PC-3 (cell line): ENCODE measurements around the gene TRABD2B. TPM values are rescaled to one million over a fixed set of nuclear protein-coding genes. Genes with fewer than 3 reads are reported as not detected.
A peak's percentile ranks its signal among the peaks of the same experiment; 100 is the strongest.

Experiments used
- ATAC-seq: fragments of 200-7000 bp; cut with Tn5 transposase; 2 replicates; pipeline ENCODE4 v1.9.1; 2020; ENCODE audit warnings: mild to moderate bottlenecking, moderate library complexity
- BruUV-seq: library from RNA; stranded (reverse); fragments of 400-500 nt; replicated peaks from 2 replicates; lab custom pipeline; 2021; lab: Mats Ljungman, UMichigan
- CTCF ChIA-PET: fragments of 300-600 bp; sonication (Branson Sonifier 250); formaldehyde crosslinking; loops from one replicate; lab custom pipeline; 2022; ENCODE audit warnings: antibody characterized with exemption; lab: Charles Lee
- POLR2A ChIA-PET: fragments of 300-600 bp; sonication (Branson Sonifier 250); formaldehyde crosslinking; loops from one replicate; lab custom pipeline; 2022; ENCODE audit warnings: antibody characterized with exemption; ENCODE audit not compliant: unreplicated experiment; lab: Charles Lee
- DNase-seq: peaks from one replicate; pipeline ENCODE4 v3.0.0-alpha.2; 2015
- H2AFZ ChIP-seq: fragments of 300-600 bp; sonication (generic); 2 replicates; pipeline ENCODE4 v1.6.0; 2016; ENCODE audit warnings: antibody characterized with exemption, low read length
- H3F3A ChIP-seq: fragments of 300-600 bp; sonication (generic); one replicate; pipeline ENCODE4 v1.6.0; 2017; ENCODE audit warnings: antibody characterized with exemption, low read length, control low read depth, mild to moderate bottlenecking; ENCODE audit not compliant: unreplicated experiment
- H3K27ac ChIP-seq: fragments of 300-600 bp; sonication (generic); 2 replicates; pipeline ENCODE4 v1.5.1; 2016; ENCODE audit warnings: mild to moderate bottlenecking, low read length
- H3K27me3 ChIP-seq: fragments of 300-600 bp; sonication (generic); 2 replicates; pipeline ENCODE4 v1.6.1; 2016; ENCODE audit warnings: low read length, mixed read lengths
- H3K36me3 ChIP-seq: fragments of 300-600 bp; sonication (generic); 2 replicates; pipeline ENCODE4 v1.6.1; 2016; ENCODE audit warnings: low read depth, mixed run types, low read length, mixed read lengths
- H3K4me1 ChIP-seq: fragments of 300-600 bp; sonication (generic); 2 replicates; pipeline ENCODE4 v1.5.1; 2016; ENCODE audit warnings: low read length; ENCODE audit not compliant: insufficient read depth
- H3K4me2 ChIP-seq: fragments of 300-600 bp; sonication (generic); 2 replicates; pipeline ENCODE4 v1.6.0; 2016; ENCODE audit warnings: low read length
- H3K4me3 ChIP-seq: fragments of 300-600 bp; sonication (generic); 2 replicates; pipeline ENCODE4 v1.5.1; 2016; ENCODE audit warnings: mild to moderate bottlenecking, low read length, mixed read lengths
- H3K79me2 ChIP-seq: fragments of 300-600 bp; sonication (generic); 2 replicates; pipeline ENCODE4 v1.6.1; 2017; ENCODE audit warnings: low read length, mixed read lengths
- H3K9ac ChIP-seq: fragments of 300-600 bp; sonication (generic); 2 replicates; pipeline ENCODE4 v1.6.0; 2016; ENCODE audit warnings: mild to moderate bottlenecking, low read length
- H3K9me2 ChIP-seq: fragments of 300-600 bp; sonication (generic); replicated peaks from 2 replicates; pipeline ENCODE4 v1.6.1; 2016; ENCODE audit warnings: mixed run types, low read length, mixed read lengths
- H3K9me3 ChIP-seq: fragments of 300-600 bp; sonication (generic); 2 replicates; pipeline ENCODE4 v1.6.1; 2016; ENCODE audit warnings: low read length, mixed read lengths
- H4K20me1 ChIP-seq: fragments of 300-600 bp; sonication (generic); 2 replicates; pipeline ENCODE4 v1.6.1; 2016; ENCODE audit warnings: low read length, mixed read lengths
- CTCF ChIP-seq: fragments of 300-600 bp; sonication (generic); conservative IDR thresholded peaks from 2 replicates; pipeline ENCODE4 v1.5.1; 2017; ENCODE audit warnings: antibody characterized with exemption, low read depth, mild to moderate bottlenecking, low read length
- EZH2 ChIP-seq: fragments of 300-600 bp; sonication (generic); IDR thresholded peaks from one replicate; pipeline ENCODE4 v1.6.1; 2017; ENCODE audit warnings: antibody characterized with exemption, mild to moderate bottlenecking, low read length; ENCODE audit not compliant: unreplicated experiment
- EZH2phosphoT487 ChIP-seq: fragments of 300-600 bp; sonication (generic); IDR thresholded peaks from 2 replicates; pipeline ENCODE4 v1.6.1; 2018; ENCODE audit warnings: mild to moderate bottlenecking, antibody characterized with exemption, low read length, borderline replicate concordance
- intact Hi-C: fragments of 100-400 bp; cut with micrococcal nuclease; formaldehyde crosslinking; loops from 2 replicates; pipeline ENCODE4 v1.9.0; 2023
- total RNA-seq: library from RNA; depleted of rRNA; stranded (reverse); fragments of >200 nt; gene quantifications from 2 replicates; pipeline ENCODE4 v1.2.3, GENCODE V29; 2014

TRABD2B gene
- total RNA-seq, 1 experiment from 2014 or later = 0.44 TPM

GRCh38 chr1:47725000-47725473 lies 272.1 kb downstream of the TRABD2B start:
- Histone ChIP-seq H3K79me2 (no peaks in the 10 kb centered on the region), H3K9ac (no peak overlapping the region), H3K36me3 (no peaks in the 10 kb centered on the region), H4K20me1 (no peaks in the 10 kb centered on the region), H3F3A (no peaks in the 10 kb centered on the region), H3K27me3 (peaks cover 38% of the 10 kb centered on the region), H3K27ac (no peak overlapping the region), H3K9me3 (no peaks in the 10 kb centered on the region), H3K4me2 (peak overlapping the region; percentile 66), H3K9me2 (no peaks in the 10 kb centered on the region), H3K4me1 (no peaks in the 10 kb centered on the region), H3K4me3 (peak overlapping the region; percentile 21; the same call in 1 of the 2 replicates), H2AFZ (peak overlapping the region; percentile 43; the same call in 1 of the 2 replicates)
- TF ChIP-seq EZH2phosphoT487 = no peak
- 0 out of 2 replicates have a peak, but pooled peaks have one; percentile 11 for TF ChIP-seq CTCF
- ATAC-seq = 0 out of 2 replicates have a peak, but pooled peaks have one; percentile 18
- DNase-seq = peak; percentile 14
- ChIA-PET POLR2A (no interaction called here), CTCF (no interaction called here)
- intact Hi-C loops = loop anchor here (10.0 kb wide), 1 partner anchor 550 kb away; no protein-coding TSS in a partner anchor
- no TSS peak for BruUV-seq

GRCh38 chr1:47724432-47724999 lies 272.7 kb downstream of the TRABD2B start:
- ATAC-seq (no peak), DNase-seq (no peak)
- CTCF ChIA-PET = no interaction called here
- peak overlapping the region; percentile 66 for H3K4me2 ChIP-seq
- no peak overlapping the region for H3K27ac ChIP-seq
- H3K9me2 ChIP-seq = no peaks in the 10 kb centered on the region
- no TSS peak for BruUV-seq
- no peaks in the 10 kb centered on the region for H3K4me1 ChIP-seq
- H3K9ac ChIP-seq = no peak overlapping the region
- H3K4me3 ChIP-seq = peak overlapping the region; percentile 21; the same call in 1 of the 2 replicates
- intact Hi-C loops = loop anchor here (10.0 kb wide), 1 partner anchor 550 kb away; no protein-coding TSS in a partner anchor
- H3K27me3 ChIP-seq = peaks cover 43% of the 10 kb centered on the region
- no peaks in the 10 kb centered on the region for H4K20me1 ChIP-seq
- H3K9me3 ChIP-seq = no peaks in the 10 kb centered on the region
- no peaks in the 10 kb centered on the region for H3K36me3 ChIP-seq
- no peaks in the 10 kb centered on the region for H3F3A ChIP-seq
- POLR2A ChIA-PET = no interaction called here
- H3K79me2 ChIP-seq = no peaks in the 10 kb centered on the region
- peak overlapping the region; percentile 43; the same call in 1 of the 2 replicates for H2AFZ ChIP-seq
- TF ChIP-seq EZH2phosphoT487 (no peak), CTCF (no peak), EZH2 (no peak)
